Lower leg skin (tissue), 3 donors: ENCODE results near the gene FGF22.

Experiments
- POLR2A ChIP-seq, 2 donors: fragments of 450-650 bp; IDR thresholded peaks; one replicate each; pipeline ENCODE4 v1.6.1; 2016 to 2017; ENCODE audit warnings: antibody characterized with exemption in 2 of 2, mild to moderate bottlenecking in 1 of 2, moderate library complexity in 1 of 2
- TF ChIP-seq, protein P1 (sequence below), 3 donors: fragments of 450-650 bp; IDR thresholded peaks; one replicate each; pipeline ENCODE4 v1.5.1; 2016; ENCODE audit warnings: antibody characterized with exemption in 3 of 3, mild to moderate bottlenecking in 3 of 3, moderate library complexity in 2 of 3

DNA sequence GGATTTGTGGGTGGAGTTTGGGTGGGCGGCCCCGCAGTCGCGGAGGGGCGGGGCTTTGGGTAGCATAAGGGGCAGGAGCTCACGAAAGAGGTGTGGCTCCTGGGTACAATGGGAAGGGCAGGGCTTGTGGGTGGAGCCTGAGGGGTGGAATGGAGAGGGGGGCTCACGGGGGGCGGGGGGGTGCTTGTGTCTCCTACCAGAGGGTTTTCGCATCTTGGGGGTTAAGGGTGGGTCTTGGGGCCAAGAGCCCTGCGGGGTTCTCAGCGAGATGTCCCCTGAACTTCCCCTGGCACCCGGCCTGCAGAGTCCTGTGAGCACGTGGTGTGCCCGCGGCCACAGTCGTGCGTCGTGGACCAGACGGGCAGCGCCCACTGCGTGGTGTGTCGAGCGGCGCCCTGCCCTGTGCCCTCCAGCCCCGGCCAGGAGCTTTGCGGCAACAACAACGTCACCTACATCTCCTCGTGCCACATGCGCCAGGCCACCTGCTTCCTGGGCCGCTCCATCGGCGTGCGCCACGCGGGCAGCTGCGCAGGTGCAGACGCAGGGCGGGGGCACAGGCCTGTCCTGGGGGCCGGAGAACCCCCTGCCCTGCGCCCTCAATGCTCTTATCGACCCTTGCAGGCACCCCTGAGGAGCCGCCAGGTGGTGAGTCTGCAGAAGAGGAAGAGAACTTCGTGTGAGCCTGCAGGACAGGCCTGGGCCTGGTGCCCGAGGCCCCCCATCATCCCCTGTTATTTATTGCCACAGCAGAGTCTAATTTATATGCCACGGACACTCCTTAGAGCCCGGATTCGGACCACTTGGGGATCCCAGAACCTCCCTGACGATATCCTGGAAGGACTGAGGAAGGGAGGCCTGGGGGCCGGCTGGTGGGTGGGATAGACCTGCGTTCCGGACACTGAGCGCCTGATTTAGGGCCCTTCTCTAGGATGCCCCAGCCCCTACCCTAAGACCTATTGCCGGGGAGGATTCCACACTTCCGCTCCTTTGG lies 41.6 kb downstream of the FGF22 start:
- TF ChIP-seq, protein P1, sequence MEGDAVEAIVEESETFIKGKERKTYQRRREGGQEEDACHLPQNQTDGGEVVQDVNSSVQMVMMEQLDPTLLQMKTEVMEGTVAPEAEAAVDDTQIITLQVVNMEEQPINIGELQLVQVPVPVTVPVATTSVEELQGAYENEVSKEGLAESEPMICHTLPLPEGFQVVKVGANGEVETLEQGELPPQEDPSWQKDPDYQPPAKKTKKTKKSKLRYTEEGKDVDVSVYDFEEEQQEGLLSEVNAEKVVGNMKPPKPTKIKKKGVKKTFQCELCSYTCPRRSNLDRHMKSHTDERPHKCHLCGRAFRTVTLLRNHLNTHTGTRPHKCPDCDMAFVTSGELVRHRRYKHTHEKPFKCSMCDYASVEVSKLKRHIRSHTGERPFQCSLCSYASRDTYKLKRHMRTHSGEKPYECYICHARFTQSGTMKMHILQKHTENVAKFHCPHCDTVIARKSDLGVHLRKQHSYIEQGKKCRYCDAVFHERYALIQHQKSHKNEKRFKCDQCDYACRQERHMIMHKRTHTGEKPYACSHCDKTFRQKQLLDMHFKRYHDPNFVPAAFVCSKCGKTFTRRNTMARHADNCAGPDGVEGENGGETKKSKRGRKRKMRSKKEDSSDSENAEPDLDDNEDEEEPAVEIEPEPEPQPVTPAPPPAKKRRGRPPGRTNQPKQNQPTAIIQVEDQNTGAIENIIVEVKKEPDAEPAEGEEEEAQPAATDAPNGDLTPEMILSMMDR (IDR thresholded peaks at IDR 0.05): no peak
- no peak for TF ChIP-seq POLR2A (IDR thresholded peaks at IDR 0.05)
